ENCODE data around the gene HAUS8. TPM values are rescaled to one million over a fixed set of nuclear protein-coding genes. Genes with fewer than 3 reads are reported as not detected.

The HAUS8 gene
- total RNA-seq, 1 donor from 2014 or later, result 9.9 TPM

DNA sequence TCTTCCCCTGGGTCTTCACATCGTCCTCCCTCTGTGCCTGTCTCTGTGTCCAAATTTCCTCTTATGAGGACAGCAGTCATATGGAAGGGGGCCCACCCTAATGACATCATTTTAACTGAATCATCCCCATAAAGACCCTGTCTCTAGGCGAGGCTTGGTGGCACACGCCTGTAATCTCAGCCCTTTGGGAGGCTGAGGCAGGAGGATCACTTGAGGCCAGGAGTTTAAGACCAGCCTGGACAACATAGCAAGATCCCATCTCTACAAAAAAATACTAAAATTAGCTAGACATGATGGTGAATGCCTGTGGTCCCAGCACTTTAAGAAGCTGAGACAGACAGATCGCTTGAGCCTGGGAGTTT lies 5.2 kb upstream of the HAUS8 start:
- Histone ChIP-seq H3K4me3 (ENCODE audit: low read depth, low read length) (no peak overlapping the region), H3K36me3 (ENCODE audit: control insufficient read depth, insufficient read depth, low read length) (no peaks in the 10 kb centered on the region), H3K27me3 (ENCODE audit: control insufficient read depth, insufficient read depth, low read length) (no peaks in the 10 kb centered on the region)
- DNase-seq (ENCODE audit: low read depth), result no peak
- TF ChIP-seq, protein P1, sequence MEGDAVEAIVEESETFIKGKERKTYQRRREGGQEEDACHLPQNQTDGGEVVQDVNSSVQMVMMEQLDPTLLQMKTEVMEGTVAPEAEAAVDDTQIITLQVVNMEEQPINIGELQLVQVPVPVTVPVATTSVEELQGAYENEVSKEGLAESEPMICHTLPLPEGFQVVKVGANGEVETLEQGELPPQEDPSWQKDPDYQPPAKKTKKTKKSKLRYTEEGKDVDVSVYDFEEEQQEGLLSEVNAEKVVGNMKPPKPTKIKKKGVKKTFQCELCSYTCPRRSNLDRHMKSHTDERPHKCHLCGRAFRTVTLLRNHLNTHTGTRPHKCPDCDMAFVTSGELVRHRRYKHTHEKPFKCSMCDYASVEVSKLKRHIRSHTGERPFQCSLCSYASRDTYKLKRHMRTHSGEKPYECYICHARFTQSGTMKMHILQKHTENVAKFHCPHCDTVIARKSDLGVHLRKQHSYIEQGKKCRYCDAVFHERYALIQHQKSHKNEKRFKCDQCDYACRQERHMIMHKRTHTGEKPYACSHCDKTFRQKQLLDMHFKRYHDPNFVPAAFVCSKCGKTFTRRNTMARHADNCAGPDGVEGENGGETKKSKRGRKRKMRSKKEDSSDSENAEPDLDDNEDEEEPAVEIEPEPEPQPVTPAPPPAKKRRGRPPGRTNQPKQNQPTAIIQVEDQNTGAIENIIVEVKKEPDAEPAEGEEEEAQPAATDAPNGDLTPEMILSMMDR (IDR thresholded peaks at IDR 0.05; ENCODE audit: insufficient read depth, low read length, poor library complexity, severe bottlenecking), result no peak

DNA sequence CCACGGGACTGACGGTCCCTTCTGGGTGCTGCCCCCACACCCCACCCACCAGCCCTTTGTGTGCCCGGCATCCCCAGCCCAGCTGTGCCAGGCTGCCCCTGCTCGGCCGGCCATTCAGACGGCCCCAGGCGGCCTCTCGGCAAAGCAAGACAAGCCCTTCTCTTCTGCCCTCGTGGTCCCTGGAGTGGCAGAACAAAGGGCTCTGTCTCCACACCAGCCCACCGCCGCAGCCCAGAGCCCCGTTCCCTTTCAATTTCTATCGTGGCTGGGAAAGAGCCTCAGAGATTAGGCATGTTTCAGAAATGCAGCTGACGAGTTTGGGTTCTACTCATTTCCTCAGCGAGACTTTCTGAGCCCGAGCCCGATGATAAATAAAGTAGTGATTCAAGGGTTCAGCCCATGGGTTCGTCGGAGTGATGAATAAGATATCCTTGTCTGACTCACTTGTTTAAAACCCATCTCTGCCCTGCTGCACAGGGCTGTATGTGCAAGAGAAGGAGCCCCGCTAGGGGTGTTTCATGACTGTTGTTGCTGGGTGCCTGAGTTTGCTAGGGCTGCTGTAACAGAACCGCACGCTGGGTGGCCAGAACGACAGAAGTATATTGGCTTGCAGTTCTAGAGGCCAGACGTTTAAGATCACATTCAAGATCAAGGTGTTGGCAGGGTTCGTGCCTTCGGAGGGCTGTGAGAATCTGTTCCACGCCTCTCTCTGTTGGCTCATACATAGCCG lies 4.6 kb upstream of the HAUS8 start:
- Histone ChIP-seq H3K27me3 (ENCODE audit: control insufficient read depth, insufficient read depth, low read length) (no peaks in the 10 kb centered on the region), H3K4me3 (ENCODE audit: low read depth, low read length) (peak overlapping the region; percentile 30), H3K36me3 (ENCODE audit: control insufficient read depth, insufficient read depth, low read length) (no peaks in the 10 kb centered on the region)
- TF ChIP-seq, protein P1 (IDR thresholded peaks at IDR 0.05; ENCODE audit: insufficient read depth, low read length, poor library complexity, severe bottlenecking), result peak; percentile 74
- peak; percentile 97 for DNase-seq (ENCODE audit: low read depth)

DNA sequence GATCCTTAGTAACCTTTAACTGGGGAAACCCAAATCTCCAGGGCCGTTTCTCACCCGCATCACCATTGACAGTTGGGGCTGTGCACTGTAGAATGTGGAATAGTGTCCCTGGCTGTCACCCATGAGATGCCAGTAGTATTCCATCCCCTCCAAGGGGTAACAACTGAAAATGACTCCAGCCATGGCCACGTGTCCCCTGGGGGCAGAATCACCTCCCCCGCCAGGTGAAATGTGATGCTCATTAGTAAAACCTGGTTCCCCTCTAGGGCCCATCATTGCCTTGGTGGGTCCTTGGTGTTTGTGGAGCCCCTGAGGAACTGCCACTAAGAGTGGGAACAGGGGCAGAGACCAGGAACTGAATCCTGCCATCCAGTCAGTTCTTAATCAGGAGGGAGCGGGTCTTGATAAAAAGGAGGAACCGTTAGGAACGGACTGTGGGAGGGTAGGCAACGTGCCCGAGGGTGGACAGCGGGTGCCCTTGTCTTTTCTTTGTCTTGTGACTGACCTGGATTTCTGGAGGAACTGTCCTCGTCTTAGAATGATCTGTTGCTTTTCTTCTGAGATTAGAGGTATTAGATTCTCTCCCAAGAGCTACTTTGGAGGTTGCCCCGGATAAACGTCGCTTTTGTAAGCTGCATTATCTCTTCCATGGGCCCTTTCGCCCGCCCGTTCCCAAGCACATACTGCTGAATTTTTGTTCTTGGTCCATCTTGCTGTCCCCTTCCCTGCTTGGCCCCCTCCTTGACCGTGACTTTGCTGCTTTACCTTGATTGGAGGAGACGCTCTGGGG lies 3.9 kb upstream of the HAUS8 start:
- TF ChIP-seq, protein P1 (IDR thresholded peaks at IDR 0.05; ENCODE audit: insufficient read depth, low read length, poor library complexity, severe bottlenecking), result no peak
- DNase-seq (ENCODE audit: low read depth), result no peak
- no peaks in the 10 kb centered on the region for H3K36me3 ChIP-seq (ENCODE audit: control insufficient read depth, insufficient read depth, low read length)
- no peaks in the 10 kb centered on the region for H3K27me3 ChIP-seq (ENCODE audit: control insufficient read depth, insufficient read depth, low read length)
- H3K4me3 ChIP-seq (ENCODE audit: low read depth, low read length), result peak overlapping the region; percentile 30

DNA sequence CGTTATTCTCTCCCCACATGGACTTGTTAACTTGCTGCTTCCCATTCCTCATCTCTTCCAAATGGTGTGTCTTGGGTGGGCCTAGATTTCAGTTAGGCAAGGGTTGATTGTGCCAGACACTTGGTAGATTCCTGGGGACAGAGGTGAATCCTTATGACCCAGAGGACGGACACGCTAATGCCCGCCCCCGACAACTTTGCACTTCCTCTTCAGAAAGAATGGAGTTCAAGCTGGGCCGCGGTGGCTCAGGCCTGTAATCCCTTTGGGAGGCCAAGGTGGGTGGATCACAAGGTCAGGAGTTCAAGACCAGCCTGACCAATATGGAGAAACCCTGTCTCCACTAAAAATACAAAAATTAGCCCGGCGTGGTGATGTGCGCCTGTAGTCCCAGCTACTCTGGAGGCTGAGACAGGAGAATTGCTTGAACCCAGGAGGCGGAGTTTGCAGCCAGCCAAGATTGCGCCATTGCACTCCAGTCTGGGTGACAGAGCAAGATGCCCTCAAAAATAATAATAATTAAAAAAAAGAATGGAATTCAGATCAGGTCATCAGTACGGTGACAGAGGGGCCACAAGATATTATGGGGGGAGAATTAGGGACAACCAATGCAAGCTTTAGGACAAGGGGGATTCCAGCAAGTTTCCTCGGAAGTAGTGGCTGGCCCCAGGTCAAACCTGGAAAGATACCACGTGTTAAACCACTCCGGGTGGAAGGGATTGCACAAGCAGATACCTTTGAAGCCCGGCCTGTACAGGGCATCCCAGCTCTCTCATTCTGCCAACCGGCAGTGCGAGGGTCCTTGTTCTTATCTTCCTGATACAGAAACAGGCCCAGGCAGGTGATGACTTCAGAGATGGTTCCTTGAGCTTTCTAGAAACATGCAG lies 3.0 kb upstream of the HAUS8 start:
- TF ChIP-seq, protein P1 (IDR thresholded peaks at IDR 0.05; ENCODE audit: insufficient read depth, low read length, poor library complexity, severe bottlenecking), result no peak
- H3K36me3 ChIP-seq (ENCODE audit: control insufficient read depth, insufficient read depth, low read length), result no peaks in the 10 kb centered on the region
- no peak overlapping the region for H3K4me3 ChIP-seq (ENCODE audit: low read depth, low read length)
- no peak for DNase-seq (ENCODE audit: low read depth)
- H3K27me3 ChIP-seq (ENCODE audit: control insufficient read depth, insufficient read depth, low read length), result no peaks in the 10 kb centered on the region

DNA sequence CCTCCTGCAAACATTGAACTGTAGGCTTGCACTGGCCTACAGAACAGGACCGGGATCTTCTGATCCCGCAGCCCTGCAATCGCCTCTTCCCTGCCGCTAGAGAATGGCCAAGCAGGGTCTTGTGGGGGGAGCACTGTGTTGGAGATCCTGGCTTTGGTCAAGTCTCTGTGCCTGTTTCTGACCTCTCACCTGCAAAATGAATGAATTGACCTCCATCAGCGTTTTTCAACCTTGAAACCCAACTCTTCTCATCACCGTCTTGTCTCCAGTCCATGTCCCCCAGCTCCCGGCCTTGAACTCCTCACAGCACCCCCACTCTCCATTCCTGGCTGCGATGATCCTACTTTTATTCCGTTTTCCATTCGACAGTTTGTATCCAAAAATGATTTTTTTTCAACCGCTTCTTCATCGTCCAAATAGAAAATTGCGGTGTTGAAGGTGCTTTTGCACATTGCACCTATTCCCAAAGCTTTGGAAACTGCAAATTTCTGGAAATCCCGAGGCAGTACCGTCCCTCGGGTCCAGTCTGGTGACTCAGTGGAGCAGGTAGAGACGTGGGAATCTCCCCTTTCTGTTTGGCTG lies 2.3 kb upstream of the HAUS8 start:
- no peak overlapping the region for H3K4me3 ChIP-seq (ENCODE audit: low read depth, low read length)
- TF ChIP-seq, protein P1 (IDR thresholded peaks at IDR 0.05; ENCODE audit: insufficient read depth, low read length, poor library complexity, severe bottlenecking), result no peak
- no peaks in the 10 kb centered on the region for H3K27me3 ChIP-seq (ENCODE audit: control insufficient read depth, insufficient read depth, low read length)
- no peaks in the 10 kb centered on the region for H3K36me3 ChIP-seq (ENCODE audit: control insufficient read depth, insufficient read depth, low read length)
- DNase-seq (ENCODE audit: low read depth), result no peak

All from kidney epithelial cell (primary cell).